HL-60 (cell line): ENCODE data around the gene ELN.

Experiments used
- DNase-seq, 2 experiments: peaks; one replicate each; pipeline ENCODE4 v3.0.0-alpha.2; 2010 to 2020; ENCODE audit warnings: low read depth in 1 of 2, low spot score in 1 of 2
- H3K27ac ChIP-seq: fragments of 250-450 bp; sonication (Bioruptor Pico); replicated peaks from 2 replicates; pipeline ENCODE4 v1.5.1; 2020; ENCODE audit warnings: mild to moderate bottlenecking, moderate library complexity
- H3K27me3 ChIP-seq: fragments of 250-450 bp; sonication (Bioruptor Pico); 2 replicates; pipeline ENCODE4 v1.5.1; 2021; ENCODE audit warnings: mild to moderate bottlenecking, moderate library complexity; ENCODE audit not compliant: insufficient read depth, poor library complexity, severe bottlenecking
- H3K4me3 ChIP-seq: replicated peaks from 2 replicates; pipeline ENCODE4 v1.5.1; 2011; ENCODE audit warnings: mild to moderate bottlenecking, control low read depth, low read length; ENCODE audit not compliant: insufficient read depth
- CTCF ChIP-seq: IDR thresholded peaks from one replicate; pipeline ENCODE4 v1.5.1; 2011; ENCODE audit warnings: low read length, control low read depth, inconsistent platforms; ENCODE audit not compliant: insufficient read depth
- GABPA ChIP-seq: IDR thresholded peaks from 2 replicates; pipeline ENCODE4 v1.6.1; 2012; ENCODE audit warnings: low read depth
- POLR2AphosphoS5 ChIP-seq: IDR thresholded peaks from 2 replicates; pipeline ENCODE4 v1.6.1; 2012; ENCODE audit warnings: low read depth
- REST ChIP-seq: IDR thresholded peaks from 2 replicates; pipeline ENCODE4 v1.6.1; 2012; ENCODE audit warnings: low read depth; ENCODE audit not compliant: insufficient replicate concordance
- SPI1 ChIP-seq: IDR thresholded peaks from 2 replicates; pipeline ENCODE4 v1.6.1; 2012; ENCODE audit warnings: low read depth, mild to moderate bottlenecking, borderline replicate concordance

Gene ELN

GRCh38 chr7:74019149-74019548 lies 8.8 kb upstream of the ELN start:
- Histone ChIP-seq H3K27ac (no peak overlapping the region), H3K4me3 (no peak overlapping the region), H3K27me3 (no peaks in the 10 kb centered on the region)
- TF ChIP-seq SPI1 (no peak), CTCF (no peak), REST (no peak), POLR2AphosphoS5 (no peak), GABPA (no peak)
- DNase-seq, result no peak

- no peak for TF ChIP-seq SPI1
- TF ChIP-seq GABPA, result no peak
- TF ChIP-seq CTCF, result no peak
- no peak for TF ChIP-seq POLR2AphosphoS5
- TF ChIP-seq REST, result no peak
- H3K27me3 ChIP-seq, result peaks cover 3% of the 10 kb centered on the region
Observed at GRCh38 chr7:74020390-74020789, 7.6 kb upstream of the ELN start.

GRCh38 chr7:74021546-74022320 lies 6.2 kb upstream of the ELN start:
- TF ChIP-seq CTCF, result no peak
- no peak for TF ChIP-seq REST
- TF ChIP-seq SPI1, result no peak
- no peak for TF ChIP-seq POLR2AphosphoS5
- TF ChIP-seq GABPA, result no peak
- no peak overlapping the region for H3K4me3 ChIP-seq
- peaks cover 3% of the 10 kb centered on the region for H3K27me3 ChIP-seq
- H3K27ac ChIP-seq, result no peak overlapping the region
- no peak for DNase-seq

More at GRCh38 chr7:74020390-74020789, 7.6 kb upstream of the ELN start:
- no peak for DNase-seq
- H3K4me3 ChIP-seq, result no peak overlapping the region
- no peak overlapping the region for H3K27ac ChIP-seq
